ENCODE results near the gene SLC41A1.

GRCh38 chr1:205817988-205818387 is 5.0 kb upstream of the SLC41A1 start:
- TF ChIP-seq CTCF (IDR thresholded peaks at IDR 0.05; ENCODE audit: insufficient read depth, low read depth, low read length), result no peak
- TF ChIP-seq EZH2 (IDR thresholded peaks at IDR 0.05; ENCODE audit: insufficient read depth, low read length), result no peak
